T47D (cell line): Measurements from ENCODE around the gene TRIM26.

Source experiments
- DNase-seq, 2 experiments: peaks; one replicate each; pipeline versions ENCODE4 v3.0.0 to v3.0.0-alpha.2; 2011 to 2012; ENCODE audit warnings: low read depth in 1 of 2, low spot score in 1 of 2
- JUND ChIP-seq: IDR thresholded peaks from 2 replicates; pipeline ENCODE4 v1.6.1; 2012; ENCODE audit warnings: low read depth
- in situ Hi-C: cut with HindIII; loops from 2 replicates; pipeline ENCODE4 v1.10.0; 2016; ENCODE audit warnings: low sequenced_read_pairs, low pct_unique_long_range_greater_than_20kb

Gene TRIM26

DNA sequence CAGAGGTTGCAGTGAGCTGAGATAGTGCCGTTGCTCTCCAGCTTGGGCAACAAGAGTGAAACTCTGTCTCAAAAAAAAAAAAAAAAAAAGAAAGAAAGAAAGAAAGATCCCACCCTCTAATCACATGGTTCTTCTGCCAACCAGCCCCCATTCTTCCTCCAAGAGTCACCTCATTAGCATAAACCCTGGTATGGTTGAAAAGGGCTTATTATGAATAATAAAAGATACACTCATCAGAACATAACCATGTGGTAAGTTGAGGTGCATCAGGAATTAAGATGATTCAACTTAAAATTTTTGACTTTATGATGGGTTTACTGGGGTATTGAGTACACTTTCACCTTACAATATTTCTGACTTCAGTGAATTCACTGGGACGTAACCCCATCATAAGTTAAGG is 78.1 kb downstream of the TRIM26 start:
- in situ Hi-C loops: no loop called here
- TF ChIP-seq JUND: no peak
- DNase-seq: no peak
